Upper lobe of left lung (tissue), 4 donors: Measurements from ENCODE around the gene AK1.
A peak's percentile ranks its signal among the peaks of the same experiment; 100 is the strongest.

ENCODE experiments used
- EP300 ChIP-seq, 4 donors: sonication (generic); formaldehyde crosslinking; IDR thresholded peaks; one replicate each; pipeline ENCODE4 v1.5.1; 2017; ENCODE audit warnings: antibody characterized with exemption in 4 of 4, control low read depth in 2 of 4
- POLR2A ChIP-seq, 4 donors: fragments of 450-650 bp; IDR thresholded peaks; one replicate each; pipeline ENCODE4 v1.5.1; 2016 to 2017; ENCODE audit warnings: antibody characterized with exemption in 4 of 4, mild to moderate bottlenecking in 2 of 4
- TF ChIP-seq, protein P1 (sequence below), 6 experiments: fragments of 450-650 bp in 4 of 6; fragments of 200-600 bp in 2 of 6; sonication (generic) in 2 of 6; IDR thresholded peaks; one replicate each; pipeline ENCODE4 v1.5.1; 2016 to 2019; ENCODE audit warnings: antibody characterized with exemption in 6 of 6

DNA sequence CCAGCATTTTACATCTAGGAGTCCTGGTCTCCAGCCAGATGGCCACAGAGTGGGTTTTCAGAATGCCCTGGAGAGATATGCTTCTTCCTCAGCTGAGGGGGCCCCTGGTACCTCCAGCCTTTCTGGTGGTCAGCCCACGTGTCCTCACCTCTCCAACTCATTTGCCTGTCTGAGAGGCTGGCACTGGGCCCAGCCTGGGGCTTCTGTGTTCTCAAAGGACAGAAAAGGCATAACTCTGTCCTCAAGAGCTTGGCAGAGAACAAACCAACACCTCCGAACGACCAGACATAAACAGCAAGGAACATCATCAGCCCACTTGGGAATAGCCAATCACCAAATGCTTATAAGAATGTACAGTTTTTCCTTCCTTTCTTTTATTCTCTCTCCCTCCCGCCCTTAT, 40.1 kb downstream of the AK1 start:
- TF ChIP-seq POLR2A (IDR thresholded peaks at IDR 0.05) (no peak), EP300 (IDR thresholded peaks at IDR 0.05) (peak in 1 of 4 donors; percentile 20)
- TF ChIP-seq, protein P1, sequence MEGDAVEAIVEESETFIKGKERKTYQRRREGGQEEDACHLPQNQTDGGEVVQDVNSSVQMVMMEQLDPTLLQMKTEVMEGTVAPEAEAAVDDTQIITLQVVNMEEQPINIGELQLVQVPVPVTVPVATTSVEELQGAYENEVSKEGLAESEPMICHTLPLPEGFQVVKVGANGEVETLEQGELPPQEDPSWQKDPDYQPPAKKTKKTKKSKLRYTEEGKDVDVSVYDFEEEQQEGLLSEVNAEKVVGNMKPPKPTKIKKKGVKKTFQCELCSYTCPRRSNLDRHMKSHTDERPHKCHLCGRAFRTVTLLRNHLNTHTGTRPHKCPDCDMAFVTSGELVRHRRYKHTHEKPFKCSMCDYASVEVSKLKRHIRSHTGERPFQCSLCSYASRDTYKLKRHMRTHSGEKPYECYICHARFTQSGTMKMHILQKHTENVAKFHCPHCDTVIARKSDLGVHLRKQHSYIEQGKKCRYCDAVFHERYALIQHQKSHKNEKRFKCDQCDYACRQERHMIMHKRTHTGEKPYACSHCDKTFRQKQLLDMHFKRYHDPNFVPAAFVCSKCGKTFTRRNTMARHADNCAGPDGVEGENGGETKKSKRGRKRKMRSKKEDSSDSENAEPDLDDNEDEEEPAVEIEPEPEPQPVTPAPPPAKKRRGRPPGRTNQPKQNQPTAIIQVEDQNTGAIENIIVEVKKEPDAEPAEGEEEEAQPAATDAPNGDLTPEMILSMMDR (IDR thresholded peaks at IDR 0.05), result no peak
